Tibial nerve (tissue), 4 donors: ENCODE data around the gene KAT6B.

Source experiments
- EP300 ChIP-seq, 2 donors: sonication (generic); formaldehyde crosslinking; IDR thresholded peaks; one replicate each; pipeline ENCODE4 v1.6.1; 2017; ENCODE audit warnings: antibody characterized with exemption in 2 of 2, mild to moderate bottlenecking in 1 of 2
- POLR2A ChIP-seq, 2 donors: fragments of 450-650 bp; IDR thresholded peaks; one replicate each; pipeline ENCODE4 v1.6.1; 2017; ENCODE audit warnings: antibody characterized with exemption in 2 of 2, mild to moderate bottlenecking in 2 of 2, moderate library complexity in 2 of 2
- TF ChIP-seq, protein P1 (sequence below), 5 experiments: fragments of 200-600 bp in 3 of 5; fragments of 450-650 bp in 2 of 5; sonication (generic) in 3 of 5; IDR thresholded peaks; one replicate each; pipeline ENCODE4 v1.5.1; 2016 to 2019; ENCODE audit warnings: antibody characterized with exemption in 5 of 5, mild to moderate bottlenecking in 3 of 5, moderate library complexity in 2 of 5

DNA sequence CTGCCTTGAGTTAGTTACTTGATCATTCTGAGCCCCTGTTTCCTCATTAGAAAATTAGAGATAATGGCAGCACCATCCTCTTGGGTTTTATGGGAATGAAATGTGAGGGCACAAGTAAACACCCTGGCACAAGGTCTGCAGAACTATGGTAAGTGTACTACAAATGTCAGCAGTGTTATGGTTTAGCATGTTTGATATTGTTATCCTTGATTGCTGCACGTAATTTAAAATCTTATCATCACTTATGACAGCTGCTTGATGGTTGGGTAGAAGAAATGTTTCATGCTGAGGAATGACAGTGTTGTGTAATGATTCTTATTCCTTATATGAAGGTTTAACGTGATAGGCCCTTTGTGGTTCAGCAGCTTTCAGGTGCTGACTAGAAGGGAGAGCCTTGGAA lies 134.3 kb downstream of the KAT6B start:
- TF ChIP-seq, protein P1, sequence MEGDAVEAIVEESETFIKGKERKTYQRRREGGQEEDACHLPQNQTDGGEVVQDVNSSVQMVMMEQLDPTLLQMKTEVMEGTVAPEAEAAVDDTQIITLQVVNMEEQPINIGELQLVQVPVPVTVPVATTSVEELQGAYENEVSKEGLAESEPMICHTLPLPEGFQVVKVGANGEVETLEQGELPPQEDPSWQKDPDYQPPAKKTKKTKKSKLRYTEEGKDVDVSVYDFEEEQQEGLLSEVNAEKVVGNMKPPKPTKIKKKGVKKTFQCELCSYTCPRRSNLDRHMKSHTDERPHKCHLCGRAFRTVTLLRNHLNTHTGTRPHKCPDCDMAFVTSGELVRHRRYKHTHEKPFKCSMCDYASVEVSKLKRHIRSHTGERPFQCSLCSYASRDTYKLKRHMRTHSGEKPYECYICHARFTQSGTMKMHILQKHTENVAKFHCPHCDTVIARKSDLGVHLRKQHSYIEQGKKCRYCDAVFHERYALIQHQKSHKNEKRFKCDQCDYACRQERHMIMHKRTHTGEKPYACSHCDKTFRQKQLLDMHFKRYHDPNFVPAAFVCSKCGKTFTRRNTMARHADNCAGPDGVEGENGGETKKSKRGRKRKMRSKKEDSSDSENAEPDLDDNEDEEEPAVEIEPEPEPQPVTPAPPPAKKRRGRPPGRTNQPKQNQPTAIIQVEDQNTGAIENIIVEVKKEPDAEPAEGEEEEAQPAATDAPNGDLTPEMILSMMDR (IDR thresholded peaks at IDR 0.05), result no peak
- TF ChIP-seq POLR2A (IDR thresholded peaks at IDR 0.05), result no peak
- no peak for TF ChIP-seq EP300 (IDR thresholded peaks at IDR 0.05)
